ENCODE measurements around the gene CTIF.
A peak's percentile ranks its signal among the peaks of the same experiment; 100 is the strongest.

The CTIF gene

DNA sequence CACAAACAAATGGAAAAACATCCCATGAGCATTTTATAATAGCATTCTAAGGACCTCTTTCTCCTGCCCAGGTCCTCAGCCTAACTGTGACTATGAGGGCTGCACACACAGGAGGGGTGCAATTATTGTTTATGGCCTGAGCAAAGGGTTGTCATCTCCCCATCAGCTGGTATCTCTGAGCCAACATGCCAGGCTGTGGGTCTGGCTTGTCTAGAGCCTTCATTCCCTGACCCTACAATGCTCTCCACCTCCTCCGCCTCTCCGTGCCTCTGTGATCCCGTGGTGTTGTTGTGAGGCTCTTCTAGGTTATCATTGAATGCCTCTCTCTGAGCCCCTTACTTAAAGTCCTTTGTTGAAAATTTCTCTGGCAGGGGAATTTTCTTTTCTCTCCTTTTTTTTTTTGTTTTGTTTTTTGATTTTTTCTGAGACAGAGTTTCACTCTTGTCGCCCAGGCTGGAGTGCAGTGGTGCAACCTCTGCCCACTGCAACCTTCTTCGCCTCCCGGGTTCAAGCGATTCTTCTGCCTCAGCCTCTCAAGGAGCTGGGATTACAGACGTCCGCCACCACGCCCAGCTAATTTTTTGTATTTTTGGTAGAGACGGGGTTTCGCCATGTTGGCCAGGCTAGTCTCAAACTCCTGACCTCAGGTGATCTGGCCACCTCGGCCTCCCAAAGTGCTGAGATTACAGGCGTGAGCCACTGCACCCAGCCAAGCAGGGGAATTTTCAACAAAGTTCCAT is 285.6 kb downstream of the CTIF start:
- WGBS (ENCODE audit: insufficient coverage): 99% methylated on average over 10 of the region's 14 CpGs
- ChIA-PET CTCF (interaction anchor here (0.9 kb wide), 1 partner anchor 24 kb away, joined by 3 read pairs; no protein-coding TSS in a partner anchor), POLR2A (no interaction called here)
- DNase-seq: no peak
- H3K4me1 ChIP-seq (ENCODE audit: control extremely low read depth in 1 of 4, control insufficient read depth in 4 of 4, insufficient read depth in 4 of 4, low read length in 3 of 4): peaks cover 4 to 17% (median 14%) of the 10 kb centered on the region in 4 experiments
- H3K4me3 ChIP-seq (ENCODE audit: control insufficient read depth in 1 of 7, extremely low read depth in 1 of 7, insufficient read depth in 4 of 7, low read depth in 2 of 7, low read length in 6 of 7): no peak overlapping the region
- H3K27ac ChIP-seq (ENCODE audit: insufficient read depth in 1 of 2, low read depth in 1 of 2, low read length in 2 of 2, poor library complexity in 1 of 2, severe bottlenecking in 2 of 2): no peak overlapping the region
- H3K27me3 ChIP-seq (replicated peaks in 2 of 5; ENCODE audit: control insufficient read depth in 4 of 5, insufficient read depth in 5 of 5, low read length in 4 of 5): no peaks in the 10 kb centered on the region
- peaks cover 0 to 5% (median 0%) of the 10 kb centered on the region in 5 experiments for H3K9me3 ChIP-seq (ENCODE audit: control extremely low read depth in 1 of 5, control insufficient read depth in 4 of 5, insufficient read depth in 2 of 5, low read depth in 1 of 5, low read length in 4 of 5)
- peaks cover 0 to 8% (median 0%) of the 10 kb centered on the region in 4 experiments for H3K36me3 ChIP-seq (ENCODE audit: control insufficient read depth in 4 of 4, insufficient read depth in 4 of 4, low read length in 3 of 4)

GRCh38 chr18:48825101-48825745 is 286.4 kb downstream of the CTIF start:
- no peak for DNase-seq
- peaks cover 0 to 5% (median 0%) of the 10 kb centered on the region in 5 experiments for H3K9me3 ChIP-seq (ENCODE audit: control extremely low read depth in 1 of 5, control insufficient read depth in 4 of 5, insufficient read depth in 2 of 5, low read depth in 1 of 5, low read length in 4 of 5)
- POLR2A ChIA-PET: no interaction called here
- peaks cover 4 to 19% (median 17%) of the 10 kb centered on the region in 4 experiments for H3K4me1 ChIP-seq (ENCODE audit: control extremely low read depth in 1 of 4, control insufficient read depth in 4 of 4, insufficient read depth in 4 of 4, low read length in 3 of 4)
- no peaks in the 10 kb centered on the region for H3K27me3 ChIP-seq (replicated peaks in 2 of 5; ENCODE audit: control insufficient read depth in 4 of 5, insufficient read depth in 5 of 5, low read length in 4 of 5)
- H3K4me3 ChIP-seq (ENCODE audit: control insufficient read depth in 1 of 7, extremely low read depth in 1 of 7, insufficient read depth in 4 of 7, low read depth in 2 of 7, low read length in 6 of 7): no peak overlapping the region
- WGBS (ENCODE audit: insufficient coverage): 93% methylated on average over 3 of the region's 6 CpGs
- peaks cover 0 to 6% (median 0%) of the 10 kb centered on the region in 4 experiments for H3K36me3 ChIP-seq (ENCODE audit: control insufficient read depth in 4 of 4, insufficient read depth in 4 of 4, low read length in 3 of 4)
- no peak overlapping the region for H3K27ac ChIP-seq (ENCODE audit: insufficient read depth in 1 of 2, low read depth in 1 of 2, low read length in 2 of 2, poor library complexity in 1 of 2, severe bottlenecking in 2 of 2)
- CTCF ChIA-PET: interaction anchor here (0.8 to 0.9 kb wide), 2 partner anchors 19 to 23 kb away, joined by 3 read pairs; no protein-coding TSS in a partner anchor

DNA sequence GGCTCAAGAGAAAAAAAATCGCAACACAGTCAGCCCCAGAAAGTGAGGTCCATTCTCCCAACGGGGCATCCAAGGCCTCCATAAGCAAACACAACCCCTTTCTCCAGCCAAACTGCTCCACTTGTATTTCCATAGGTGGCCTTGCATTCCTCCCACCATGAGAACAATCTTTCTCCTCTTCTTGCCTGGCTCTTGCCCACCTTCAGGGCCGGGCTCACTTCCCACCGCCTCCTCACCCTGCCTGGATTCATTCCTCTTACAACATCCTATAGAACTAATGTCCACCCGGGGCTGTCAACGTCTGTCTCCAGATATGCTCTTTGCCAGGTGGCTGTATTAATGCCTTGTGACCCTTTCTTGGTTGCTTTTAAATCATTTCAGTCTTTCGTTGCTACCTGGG is 287.4 kb downstream of the CTIF start:
- H3K36me3 ChIP-seq (ENCODE audit: control insufficient read depth in 4 of 4, insufficient read depth in 4 of 4, low read length in 3 of 4): peaks cover 0 to 6% (median 0%) of the 10 kb centered on the region in 4 experiments
- DNase-seq: no peak
- H3K27ac ChIP-seq (ENCODE audit: insufficient read depth in 1 of 2, low read depth in 1 of 2, low read length in 2 of 2, poor library complexity in 1 of 2, severe bottlenecking in 2 of 2): no peak overlapping the region
- H3K9me3 ChIP-seq (ENCODE audit: control extremely low read depth in 1 of 5, control insufficient read depth in 4 of 5, insufficient read depth in 2 of 5, low read depth in 1 of 5, low read length in 4 of 5): peaks cover 0 to 5% (median 0%) of the 10 kb centered on the region in 5 experiments
- H3K27me3 ChIP-seq (replicated peaks in 2 of 5; ENCODE audit: control insufficient read depth in 4 of 5, insufficient read depth in 5 of 5, low read length in 4 of 5): no peaks in the 10 kb centered on the region
- POLR2A ChIA-PET: no interaction called here
- WGBS (ENCODE audit: insufficient coverage): 100% methylated on average over 7 of the region's 7 CpGs
- no peak overlapping the region for H3K4me3 ChIP-seq (ENCODE audit: control insufficient read depth in 1 of 7, extremely low read depth in 1 of 7, insufficient read depth in 4 of 7, low read depth in 2 of 7, low read length in 6 of 7)
- CTCF ChIA-PET: interaction anchor here (0.8 to 3.1 kb wide), 2 partner anchors 18 to 23 kb away, joined by 3 to 7 read pairs; no protein-coding TSS in a partner anchor
- peaks cover 4 to 23% (median 18%) of the 10 kb centered on the region in 4 experiments for H3K4me1 ChIP-seq (ENCODE audit: control extremely low read depth in 1 of 4, control insufficient read depth in 4 of 4, insufficient read depth in 4 of 4, low read length in 3 of 4)

DNA sequence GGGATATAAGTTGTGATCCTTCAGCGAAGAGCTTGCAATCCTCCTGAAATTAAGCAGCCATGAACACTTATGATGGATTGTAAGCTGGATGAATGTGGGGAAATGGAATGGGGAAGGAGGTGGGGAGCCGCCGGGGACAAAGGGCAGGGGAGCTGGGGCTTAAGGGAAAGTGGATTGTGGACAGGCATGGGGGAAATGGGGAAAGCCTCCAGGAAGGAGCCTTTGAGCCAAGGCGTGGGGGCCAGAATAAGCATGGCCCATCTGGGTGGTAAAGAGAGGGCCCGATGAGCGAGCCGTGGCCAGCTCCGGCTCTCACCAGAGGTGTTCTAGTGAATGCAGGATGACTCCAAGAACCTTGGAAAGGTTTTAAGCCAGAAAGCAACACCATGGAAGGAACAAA is 288.0 kb downstream of the CTIF start:
- Histone ChIP-seq H3K27ac (ENCODE audit: insufficient read depth in 1 of 2, low read depth in 1 of 2, low read length in 2 of 2, poor library complexity in 1 of 2, severe bottlenecking in 2 of 2) (no peak overlapping the region), H3K4me1 (ENCODE audit: control extremely low read depth in 1 of 4, control insufficient read depth in 4 of 4, insufficient read depth in 4 of 4, low read length in 3 of 4) (peaks cover 4 to 28% (median 18%) of the 10 kb centered on the region in 4 experiments), H3K36me3 (ENCODE audit: control insufficient read depth in 4 of 4, insufficient read depth in 4 of 4, low read length in 3 of 4) (peaks cover 0 to 6% (median 0%) of the 10 kb centered on the region in 4 experiments), H3K4me3 (ENCODE audit: control insufficient read depth in 1 of 7, extremely low read depth in 1 of 7, insufficient read depth in 4 of 7, low read depth in 2 of 7, low read length in 6 of 7) (no peak overlapping the region), H3K9me3 (ENCODE audit: control extremely low read depth in 1 of 5, control insufficient read depth in 4 of 5, insufficient read depth in 2 of 5, low read depth in 1 of 5, low read length in 4 of 5) (peaks cover 0 to 5% (median 0%) of the 10 kb centered on the region in 5 experiments), H3K27me3 (replicated peaks in 2 of 5; ENCODE audit: control insufficient read depth in 4 of 5, insufficient read depth in 5 of 5, low read length in 4 of 5) (no peaks in the 10 kb centered on the region)
- no peak for DNase-seq
- ChIA-PET POLR2A (no interaction called here), CTCF (interaction anchor here (1.4 to 3.1 kb wide), 2 partner anchors 22 to 33 kb away, joined by 4 to 7 read pairs; no protein-coding TSS in a partner anchor)
- 94% methylated on average over 8 of the region's 8 CpGs for WGBS (ENCODE audit: insufficient coverage)

DNA sequence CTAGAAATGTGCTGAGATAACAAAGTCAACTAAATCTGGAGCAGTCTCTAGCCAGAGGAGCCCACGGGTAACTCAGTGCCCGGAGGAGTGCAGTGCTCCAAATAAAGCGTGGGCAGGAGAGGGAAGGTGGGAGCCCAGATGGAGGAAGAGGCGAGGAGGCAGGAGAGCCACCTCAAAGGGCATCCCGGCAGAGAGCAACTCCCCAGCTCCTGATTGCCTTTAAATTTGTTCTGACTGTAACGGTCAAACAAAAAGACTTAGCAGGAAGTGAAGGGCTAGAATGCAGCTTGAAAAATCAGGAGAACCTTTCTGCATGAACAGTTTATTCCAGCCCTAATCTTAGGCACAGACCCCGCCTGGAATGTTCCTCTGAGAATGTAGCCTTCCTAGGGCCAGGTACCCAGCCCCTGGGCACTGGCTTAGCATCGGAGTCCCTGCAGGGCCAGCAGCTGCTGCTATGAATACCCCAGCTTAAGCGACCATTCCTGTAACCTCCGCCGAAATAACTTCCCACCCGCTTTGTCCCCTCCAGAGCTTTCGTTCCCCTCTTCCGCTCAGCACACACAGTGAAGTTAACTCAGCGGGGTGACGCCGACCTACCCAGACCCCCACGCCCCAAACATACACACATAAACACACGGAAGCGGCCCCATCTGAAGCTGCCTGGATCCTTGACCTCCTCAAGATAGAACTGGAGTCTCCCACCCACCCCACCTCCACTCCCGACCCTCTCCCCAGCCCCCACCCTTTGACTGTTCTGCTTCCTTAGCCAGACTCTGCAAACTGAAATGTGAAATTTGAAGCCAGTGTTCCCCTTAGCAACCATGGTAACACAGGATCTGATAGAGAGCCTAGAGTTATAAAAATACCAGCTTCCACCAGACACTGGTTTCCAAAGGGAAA is 288.7 kb downstream of the CTIF start:
- Histone ChIP-seq H3K36me3 (ENCODE audit: control insufficient read depth in 4 of 4, insufficient read depth in 4 of 4, low read length in 3 of 4) (peaks cover 0 to 4% (median 0%) of the 10 kb centered on the region in 4 experiments), H3K4me3 (ENCODE audit: control insufficient read depth in 1 of 7, extremely low read depth in 1 of 7, insufficient read depth in 4 of 7, low read depth in 2 of 7, low read length in 6 of 7) (peak overlapping the region in 1 of 7 experiments; percentile 1), H3K27me3 (replicated peaks in 2 of 5; ENCODE audit: control insufficient read depth in 4 of 5, insufficient read depth in 5 of 5, low read length in 4 of 5) (no peaks in the 10 kb centered on the region), H3K9me3 (ENCODE audit: control extremely low read depth in 1 of 5, control insufficient read depth in 4 of 5, insufficient read depth in 2 of 5, low read depth in 1 of 5, low read length in 4 of 5) (peaks cover 0 to 5% (median 0%) of the 10 kb centered on the region in 5 experiments), H3K27ac (ENCODE audit: insufficient read depth in 1 of 2, low read depth in 1 of 2, low read length in 2 of 2, poor library complexity in 1 of 2, severe bottlenecking in 2 of 2) (no peak overlapping the region), H3K4me1 (ENCODE audit: control extremely low read depth in 1 of 4, control insufficient read depth in 4 of 4, insufficient read depth in 4 of 4, low read length in 3 of 4) (peaks cover 4 to 35% (median 25%) of the 10 kb centered on the region in 4 experiments)
- DNase-seq: peak in 2 of 3 donors; percentile 32 to 40
- 77% methylated on average over 17 of the region's 21 CpGs for WGBS (ENCODE audit: insufficient coverage)
- ChIA-PET POLR2A (no interaction called here), CTCF (interaction anchor here (0.9 to 3.1 kb wide), 5 partner anchors 14 to 50 kb away, joined by 3 to 7 read pairs (median 3); no protein-coding TSS in a partner anchor)

DNA sequence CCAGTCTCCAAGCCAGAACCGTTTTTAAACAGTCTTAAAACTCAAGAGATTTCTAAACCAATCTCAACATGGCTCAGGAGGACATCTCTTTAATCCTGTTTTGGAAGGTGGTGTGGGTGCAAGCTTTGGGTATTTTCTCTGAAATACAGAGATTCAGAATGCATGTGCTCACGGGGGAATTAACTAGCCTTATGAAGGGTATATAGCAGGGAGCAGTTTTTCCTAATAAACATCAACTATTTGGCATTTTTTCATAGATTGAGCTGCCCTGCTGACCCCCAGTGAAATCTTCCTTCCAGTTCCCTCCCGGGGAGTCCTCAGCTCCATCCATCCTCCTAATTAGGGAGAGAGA is 289.3 kb downstream of the CTIF start:
- POLR2A ChIA-PET: no interaction called here
- WGBS (ENCODE audit: insufficient coverage): no CpG with 5 or more reads among the region's 3 CpGs
- CTCF ChIA-PET: interaction anchor here (0.9 to 3.1 kb wide), 5 partner anchors 14 to 51 kb away, joined by 3 to 7 read pairs (median 3); no protein-coding TSS in a partner anchor
- H3K36me3 ChIP-seq (ENCODE audit: control insufficient read depth in 4 of 4, insufficient read depth in 4 of 4, low read length in 3 of 4): peaks cover 0 to 4% (median 0%) of the 10 kb centered on the region in 4 experiments
- H3K4me1 ChIP-seq (ENCODE audit: control extremely low read depth in 1 of 4, control insufficient read depth in 4 of 4, insufficient read depth in 4 of 4, low read length in 3 of 4): peaks cover 4 to 41% (median 31%) of the 10 kb centered on the region in 4 experiments
- H3K27me3 ChIP-seq (replicated peaks in 2 of 5; ENCODE audit: control insufficient read depth in 4 of 5, insufficient read depth in 5 of 5, low read length in 4 of 5): no peaks in the 10 kb centered on the region
- H3K4me3 ChIP-seq (ENCODE audit: control insufficient read depth in 1 of 7, extremely low read depth in 1 of 7, insufficient read depth in 4 of 7, low read depth in 2 of 7, low read length in 6 of 7): no peak overlapping the region
- H3K9me3 ChIP-seq (ENCODE audit: control extremely low read depth in 1 of 5, control insufficient read depth in 4 of 5, insufficient read depth in 2 of 5, low read depth in 1 of 5, low read length in 4 of 5): peaks cover 0 to 5% (median 0%) of the 10 kb centered on the region in 5 experiments
- no peak for DNase-seq
- H3K27ac ChIP-seq (ENCODE audit: insufficient read depth in 1 of 2, low read depth in 1 of 2, low read length in 2 of 2, poor library complexity in 1 of 2, severe bottlenecking in 2 of 2): no peak overlapping the region
